HG02885 (cell line): ENCODE measurements around the gene CT47C1.

Experiments
- ATAC-seq: cut with Tn5 transposase; IDR thresholded peaks from one replicate; pipeline ENCODE4 v1.9.1; 2021; ENCODE audit warnings: mild to moderate bottlenecking; ENCODE audit not compliant: unreplicated experiment, poor library complexity

Gene CT47C1

GRCh38 chrX:119073200-119073905, 560 bp downstream of the CT47C1 start:
- no peak for ATAC-seq

DNA sequence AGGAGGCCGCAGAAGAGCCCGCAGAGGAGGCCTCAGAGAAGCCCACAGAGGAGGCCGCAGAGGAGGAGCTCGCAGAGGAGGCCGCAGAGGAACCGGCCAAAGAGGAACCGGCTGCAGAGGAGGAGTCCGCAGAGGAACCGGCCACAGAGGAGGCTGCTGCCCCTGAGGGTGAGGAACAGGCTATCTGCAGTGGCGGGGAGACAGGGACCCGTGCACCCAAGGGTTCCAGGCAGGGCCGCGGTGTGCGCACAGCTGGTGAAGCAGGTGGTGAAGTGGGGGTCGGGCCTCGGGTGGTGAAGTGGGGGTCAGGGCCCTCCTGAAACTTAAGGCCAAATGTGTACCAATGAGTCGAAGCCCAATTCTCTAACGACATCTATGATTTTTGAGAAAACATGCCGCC, 1.1 kb downstream of the CT47C1 start:
- ATAC-seq = no peak

DNA sequence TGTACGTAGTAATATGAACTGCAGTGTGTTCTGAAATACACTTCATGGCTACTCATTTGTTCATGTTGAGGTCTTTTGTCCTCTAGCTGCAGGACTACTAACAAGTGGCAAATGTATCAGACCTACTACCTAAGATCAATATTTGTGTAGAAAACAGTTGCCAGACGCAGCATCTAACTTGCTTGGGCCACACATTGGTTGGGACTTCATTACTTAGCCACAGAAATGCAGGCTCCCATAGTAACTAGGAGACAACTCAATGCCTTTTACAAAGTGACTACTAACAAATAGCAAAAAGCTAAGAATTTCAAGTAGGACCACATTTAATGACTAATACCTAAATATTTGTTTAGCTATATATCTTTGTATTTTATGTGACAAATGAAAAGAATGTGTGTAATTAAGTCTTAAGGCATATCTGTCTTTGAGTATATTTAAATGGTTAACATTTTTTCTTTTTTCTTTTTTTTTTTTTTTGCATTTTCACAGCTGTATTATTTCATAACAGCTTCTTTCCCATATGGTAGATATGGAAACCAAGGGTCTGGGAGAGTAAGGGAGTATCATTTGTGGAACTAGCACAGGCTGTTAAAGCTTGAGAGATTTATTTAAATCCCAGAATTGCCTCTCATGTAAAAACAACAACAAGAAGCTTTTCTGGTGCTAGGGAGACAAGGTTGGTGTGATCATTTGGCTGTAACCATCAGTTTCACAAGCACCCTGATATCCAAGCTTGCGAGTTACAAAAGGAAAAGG, 2.7 kb downstream of the CT47C1 start:
- no peak for ATAC-seq

DNA sequence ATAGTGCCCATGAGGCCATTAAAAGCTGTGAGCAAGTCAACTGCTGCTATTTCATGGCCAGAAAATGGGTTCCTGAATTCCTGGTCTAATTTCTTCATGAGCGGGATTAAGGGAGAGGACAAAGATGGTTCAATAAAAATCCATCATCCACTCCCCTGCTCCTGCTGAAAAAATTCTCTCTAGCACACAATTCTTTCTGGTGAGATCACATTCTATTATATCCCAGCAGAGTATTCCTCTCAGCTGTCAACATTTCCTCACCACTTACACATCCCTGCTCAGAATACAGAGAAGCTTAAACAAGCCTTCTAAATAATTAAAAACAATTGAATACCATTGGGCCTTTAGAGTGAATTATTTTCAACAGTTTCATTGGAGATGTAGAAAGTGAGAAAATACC, 9.5 kb downstream of the CT47C1 start:
- ATAC-seq = no peak

GRCh38 chrX:119084766-119085165, 12.0 kb downstream of the CT47C1 start:
- ATAC-seq = no peak

GRCh38 chrX:119087121-119087520, 14.3 kb downstream of the CT47C1 start:
- no peak for ATAC-seq

- no peak for ATAC-seq
Observed at GRCh38 chrX:119089619-119090018, 16.8 kb downstream of the CT47C1 start.

GRCh38 chrX:119090627-119091026, 17.8 kb downstream of the CT47C1 start:
- ATAC-seq = no peak

GRCh38 chrX:119093991-119094735, 21.4 kb downstream of the CT47C1 start:
- ATAC-seq = no peak

- no peak for ATAC-seq
Observed at GRCh38 chrX:119094819-119095218, 22.0 kb downstream of the CT47C1 start.

DNA sequence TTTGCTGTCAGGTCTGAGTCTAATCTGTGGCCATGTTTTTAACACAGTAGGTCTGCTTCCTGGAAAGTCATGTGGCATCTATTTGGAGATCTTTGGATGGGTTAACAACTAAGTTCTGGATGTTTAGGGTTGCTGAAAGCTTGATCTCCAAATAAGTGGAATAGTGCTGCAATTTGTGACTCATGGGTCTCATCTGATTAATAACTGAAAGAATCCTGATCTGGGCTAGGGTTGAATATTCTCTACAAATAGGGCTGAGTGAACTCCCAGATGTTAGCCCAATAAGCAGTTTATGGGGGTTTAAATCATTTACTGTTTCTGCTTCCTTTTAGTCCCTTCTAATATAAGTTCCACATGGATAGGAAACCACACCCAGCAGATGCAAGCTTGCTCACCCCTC, 23.1 kb downstream of the CT47C1 start:
- ATAC-seq = no peak

GRCh38 chrX:119101168-119101567, 28.4 kb downstream of the CT47C1 start:
- no peak for ATAC-seq

- no peak for ATAC-seq
Observed at GRCh38 chrX:119105826-119106225, 33.0 kb downstream of the CT47C1 start.

- ATAC-seq = no peak
Observed at GRCh38 chrX:119107206-119107605, 34.4 kb downstream of the CT47C1 start.

DNA sequence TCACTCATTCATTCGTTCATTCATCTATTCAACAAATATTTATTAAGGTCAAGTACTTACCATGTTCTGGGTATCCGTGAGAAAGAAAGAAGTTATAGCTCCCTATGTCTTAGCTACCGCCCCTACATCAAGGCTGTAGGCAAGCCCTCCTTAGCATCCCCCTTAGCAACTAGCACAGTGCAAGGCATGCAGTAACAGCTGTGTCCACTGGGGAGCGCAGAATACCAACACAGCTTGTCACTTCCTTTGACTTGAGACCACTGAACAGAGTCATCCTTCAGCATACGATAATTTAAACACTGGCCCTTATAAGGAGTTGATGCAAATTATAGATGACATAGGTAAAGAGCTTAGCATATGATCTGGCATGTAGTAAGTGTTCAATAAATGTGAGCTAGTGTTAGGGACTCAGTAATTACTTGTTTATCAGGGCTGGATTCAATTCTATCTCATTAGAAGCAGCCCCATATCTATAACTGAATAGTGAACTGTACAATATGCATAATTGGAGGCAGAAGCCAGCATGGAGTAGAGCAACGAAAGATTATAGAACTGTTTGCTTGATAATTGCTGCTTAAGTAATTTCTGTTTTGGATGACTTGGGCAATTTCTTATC, 46.1 kb downstream of the CT47C1 start:
- peak; percentile 85 for ATAC-seq

DNA sequence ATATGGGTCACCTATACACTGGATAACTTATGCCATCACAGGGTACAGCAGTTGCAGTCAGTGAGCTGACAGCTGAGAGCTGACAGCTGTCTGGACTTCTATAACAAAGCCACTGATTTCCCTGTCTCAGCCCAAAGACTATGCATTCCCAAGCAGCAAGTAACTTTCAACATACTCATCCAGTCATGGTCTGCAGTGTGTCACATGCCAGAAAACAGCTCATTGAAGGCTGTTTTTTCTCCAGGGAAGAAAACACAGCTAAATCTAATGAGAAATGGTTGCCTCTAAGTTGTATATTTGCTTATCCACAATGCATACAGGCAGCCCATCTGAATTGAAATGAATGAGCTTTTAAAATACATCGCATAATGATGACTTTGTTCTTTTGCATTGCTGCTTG, 48.5 kb downstream of the CT47C1 start:
- ATAC-seq = no peak
